GM13977 (cell line): ENCODE results near the gene SUMO1.

Experiments used
- DNase-seq: peaks from one replicate; pipeline ENCODE4 v3.0.0; 2012; ENCODE audit warnings: low spot score
- CTCF ChIP-seq: IDR thresholded peaks from 2 replicates; pipeline ENCODE4 v1.5.1; 2012; ENCODE audit warnings: mild to moderate bottlenecking, control low read depth; ENCODE audit not compliant: insufficient read depth; ENCODE audit errors: extremely low read depth, missing control alignments
- in situ Hi-C: fragments of 300-500 bp; cut with MboI; formaldehyde crosslinking; loops from one replicate; pipeline ENCODE4 v1.12.0; 2022; ENCODE audit warnings: low sequenced_read_pairs, low pct_unique_long_range_greater_than_20kb, mixed read lengths, inconsistent platforms; ENCODE audit not compliant: unreplicated experiment

The SUMO1 gene

GRCh38 chr2:202186641-202187202 lies 51.7 kb downstream of the SUMO1 start:
- in situ Hi-C loops, result loop anchor here (25.0 kb wide), 1 partner anchor 324 kb away; no protein-coding TSS in a partner anchor
- no peak for DNase-seq
- no peak for TF ChIP-seq CTCF

- DNase-seq, result no peak
- no peak for TF ChIP-seq CTCF
- in situ Hi-C loops, result loop anchor here (25.0 kb wide), 1 partner anchor 323 kb away; no protein-coding TSS in a partner anchor
Observed at GRCh38 chr2:202185156-202185555, 53.2 kb downstream of the SUMO1 start.

- no peak for TF ChIP-seq CTCF
- in situ Hi-C loops, result loop anchor here (25.0 kb wide), 1 partner anchor 322 kb away; no protein-coding TSS in a partner anchor
- no peak for DNase-seq
Observed at GRCh38 chr2:202184557-202184956, 53.8 kb downstream of the SUMO1 start.

- DNase-seq, result peak; percentile 60
- in situ Hi-C loops, result loop anchor here (25.0 kb wide), 1 partner anchor 316 kb away; no protein-coding TSS in a partner anchor
- peak; percentile 79 for TF ChIP-seq CTCF
Observed at GRCh38 chr2:202178346-202178958, 59.9 kb downstream of the SUMO1 start.

GRCh38 chr2:202172439-202173211 lies 65.8 kb downstream of the SUMO1 start:
- in situ Hi-C loops, result no loop called here
- DNase-seq, result peak; percentile 70
- TF ChIP-seq CTCF, result no peak

- peak; percentile 32 for DNase-seq
- in situ Hi-C loops, result no loop called here
Observed at GRCh38 chr2:202171241-202171825, 67.1 kb downstream of the SUMO1 start.

More at GRCh38 chr2:202171241-202171825, 67.1 kb downstream of the SUMO1 start:
- no peak for TF ChIP-seq CTCF
